CD4-positive, alpha-beta T cell treated with Interleukin-6 at 100 ng/mL for 8 hours (primary cell): ENCODE measurements around the gene CALML5.

Experiments
- DNase-seq: peaks from one replicate; pipeline ENCODE4 v3.0.0-alpha.2; 2020; ENCODE audit warnings: mixed read lengths, low spot score

The CALML5 gene

DNA sequence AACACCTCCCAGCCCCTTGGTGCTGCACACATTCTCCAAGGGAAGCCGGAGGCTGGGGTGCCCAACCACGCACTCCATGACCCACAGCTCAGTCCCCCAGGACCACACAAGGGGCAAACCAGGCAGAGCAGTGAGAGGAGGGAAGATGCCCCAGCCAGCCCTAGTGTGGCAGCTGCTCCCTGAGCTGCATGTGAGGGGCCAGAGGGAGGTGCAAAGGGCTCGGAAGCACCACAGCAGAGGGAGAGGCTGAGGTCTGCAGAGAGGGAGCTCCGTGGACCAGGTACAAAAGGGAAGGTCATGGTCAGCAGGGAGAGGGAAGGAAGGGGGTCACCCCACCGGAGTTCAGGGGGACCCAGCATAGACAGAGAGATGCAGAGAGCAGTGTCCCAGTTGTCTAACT is 1.5 kb upstream of the CALML5 start:
- DNase-seq = no peak

DNA sequence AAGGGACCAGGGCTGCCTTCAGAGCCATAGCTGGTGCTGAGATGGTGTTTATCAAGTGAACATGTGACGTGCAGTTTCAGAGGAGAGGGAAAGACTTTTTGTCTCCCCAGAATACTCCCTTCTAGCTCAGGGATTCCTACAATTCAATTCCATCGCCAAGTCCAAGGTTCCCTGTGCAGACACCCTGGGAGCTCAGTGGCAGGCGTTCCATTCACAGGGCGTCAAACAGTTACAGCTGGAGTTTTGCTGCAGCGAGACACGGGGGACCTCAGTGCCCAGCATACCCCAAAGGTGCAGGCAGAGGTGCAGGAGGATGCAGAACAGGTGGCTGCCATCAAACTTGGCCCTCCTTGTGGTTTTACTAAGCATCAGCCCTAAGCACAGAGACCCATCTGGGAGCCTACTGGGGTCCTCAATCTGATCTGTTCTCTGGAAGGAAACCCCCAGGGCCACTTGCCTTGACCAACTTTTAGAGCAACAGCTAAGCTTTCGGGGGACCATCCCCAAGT is 846 bp upstream of the CALML5 start:
- DNase-seq = no peak

DNA sequence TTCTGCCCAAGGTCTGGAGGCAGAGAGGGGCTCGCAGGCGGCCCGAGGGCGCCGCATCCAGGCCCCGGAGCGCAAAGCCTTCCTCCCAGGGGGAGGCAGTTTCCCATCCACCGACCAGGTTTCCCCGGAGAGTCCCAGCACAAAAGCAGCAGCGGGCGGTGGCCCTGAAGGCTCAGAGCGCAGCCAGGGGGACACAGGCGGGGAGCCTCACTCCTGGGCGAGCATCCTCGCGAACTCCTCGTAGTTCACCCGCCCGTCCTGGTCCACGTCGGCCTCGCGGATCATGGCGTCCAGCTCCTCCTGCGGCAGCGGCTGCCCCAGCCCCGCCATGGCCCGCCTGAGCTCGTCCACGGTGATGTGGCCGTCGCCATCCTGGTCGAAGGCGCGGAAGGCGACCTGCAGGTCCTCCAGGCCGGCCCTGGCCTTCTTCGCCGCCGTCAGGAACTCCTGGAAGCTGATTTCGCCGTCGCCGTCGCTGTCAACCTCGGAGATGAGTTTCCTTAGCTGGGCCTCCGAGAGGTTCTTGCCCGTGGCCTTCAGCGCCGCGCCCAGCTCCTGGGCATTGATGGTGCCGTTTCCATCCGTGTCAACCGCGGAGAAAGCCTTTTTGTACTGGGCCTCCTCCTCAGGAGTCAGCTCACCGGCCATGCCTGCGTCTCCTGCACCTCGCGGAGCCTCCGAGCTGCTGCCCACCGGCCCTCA is 428 bp downstream of the CALML5 start:
- no peak for DNase-seq

GRCh38 chr10:5497948-5498730 is 1.2 kb downstream of the CALML5 start:
- no peak for DNase-seq

- no peak for DNase-seq
Measured at GRCh38 chr10:5497289-5497688, 2.1 kb downstream of the CALML5 start.

DNA sequence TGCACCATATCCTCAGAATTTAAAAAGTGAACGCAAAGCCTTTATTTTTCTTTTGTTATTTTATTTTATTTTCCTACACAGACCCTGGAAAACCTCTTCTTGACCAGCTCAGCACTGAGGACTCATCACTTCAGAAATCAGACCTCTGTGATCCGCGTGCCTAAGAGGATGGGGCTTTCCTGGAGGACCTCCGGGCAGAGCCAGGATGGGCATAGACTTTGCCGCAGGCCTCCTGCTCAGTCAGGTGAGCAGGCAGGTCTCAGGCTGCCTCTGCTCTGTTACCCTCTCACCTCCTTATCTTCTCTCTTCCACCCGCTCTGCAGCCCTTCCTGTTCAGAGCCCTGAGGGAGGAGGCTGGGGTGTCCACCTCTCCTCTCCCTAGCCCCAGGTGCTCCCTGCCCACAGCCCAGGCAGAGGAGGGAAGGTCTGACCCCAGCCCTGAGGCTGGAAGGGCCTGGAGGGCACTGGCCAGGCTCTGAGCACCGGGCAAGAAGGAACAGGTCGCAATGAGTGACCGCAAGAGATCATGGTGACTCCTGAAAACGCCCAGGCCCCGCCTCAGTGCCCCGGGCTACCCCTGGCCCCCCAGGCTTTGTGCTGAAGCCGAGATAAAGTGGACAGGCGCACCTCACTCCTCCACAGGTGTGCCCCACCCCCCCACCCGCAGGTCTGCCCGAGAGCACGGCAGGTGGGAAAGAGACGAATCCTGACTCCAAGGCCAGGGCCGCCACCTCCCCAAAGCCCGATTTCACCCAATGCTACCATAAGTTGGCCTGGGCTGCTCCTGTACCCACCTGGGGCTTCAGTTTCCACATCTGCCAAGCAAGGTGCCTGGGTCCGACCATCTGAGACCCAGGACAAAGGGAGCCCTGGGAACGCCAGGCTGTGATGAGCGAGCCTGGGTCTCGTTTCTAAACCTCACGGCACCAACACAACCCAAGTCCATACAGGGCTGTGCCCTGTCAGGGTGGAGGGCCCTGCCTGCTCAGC is 2.8 kb downstream of the CALML5 start:
- DNase-seq = no peak

DNA sequence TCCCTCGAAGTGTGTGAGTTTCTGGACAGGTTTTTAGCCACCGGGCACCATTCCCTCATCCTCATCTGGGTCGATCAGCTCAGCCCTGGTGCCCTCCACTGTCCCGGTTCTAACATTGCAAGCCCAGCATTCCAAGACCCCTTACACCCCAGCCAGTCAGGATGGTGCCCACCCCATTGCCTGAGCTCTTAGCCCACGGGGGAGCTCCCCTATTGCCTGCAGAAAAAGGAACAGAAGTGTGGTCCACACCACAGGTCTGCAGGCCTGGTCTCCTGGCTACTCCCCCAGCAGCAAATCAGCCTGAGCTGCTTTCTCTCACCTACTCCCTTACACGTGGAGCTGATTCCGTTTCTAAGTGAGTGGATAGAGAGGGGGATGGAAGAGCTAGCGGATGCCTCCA is 4.8 kb downstream of the CALML5 start:
- DNase-seq = no peak

- no peak for DNase-seq
Measured at GRCh38 chr10:5493691-5494090, 5.7 kb downstream of the CALML5 start.

DNA sequence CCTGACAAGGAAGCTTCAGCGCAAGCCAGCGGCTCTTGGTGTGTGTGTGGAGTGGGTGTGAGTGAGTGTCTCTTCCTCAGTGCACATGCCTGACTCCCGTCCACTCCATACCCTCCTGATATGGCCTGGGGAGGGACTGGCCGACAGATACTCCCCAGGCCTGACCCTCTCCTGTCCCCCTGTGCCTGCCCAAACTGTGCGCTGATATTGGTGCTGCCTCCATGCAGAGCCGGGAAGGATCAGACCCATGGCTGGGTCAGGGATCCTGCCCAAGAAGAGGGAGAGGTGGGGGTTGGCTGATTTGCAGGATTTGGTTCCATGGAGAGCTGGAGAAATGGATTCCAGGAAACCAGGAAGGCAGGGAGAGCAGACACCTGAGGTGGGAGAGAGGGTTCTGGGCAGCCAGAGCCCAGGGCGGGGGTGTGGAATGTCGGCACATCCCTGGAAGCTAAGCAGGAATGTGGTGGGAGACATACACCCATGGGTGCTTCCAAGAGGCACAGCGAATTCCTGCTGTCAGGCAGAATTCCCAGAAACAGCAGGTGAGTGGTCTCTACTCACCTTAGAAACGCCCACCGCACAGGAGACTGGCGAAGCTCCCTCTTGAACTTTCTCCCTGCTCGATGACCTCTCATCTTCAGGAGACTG is 6.3 kb downstream of the CALML5 start:
- no peak for DNase-seq

DNA sequence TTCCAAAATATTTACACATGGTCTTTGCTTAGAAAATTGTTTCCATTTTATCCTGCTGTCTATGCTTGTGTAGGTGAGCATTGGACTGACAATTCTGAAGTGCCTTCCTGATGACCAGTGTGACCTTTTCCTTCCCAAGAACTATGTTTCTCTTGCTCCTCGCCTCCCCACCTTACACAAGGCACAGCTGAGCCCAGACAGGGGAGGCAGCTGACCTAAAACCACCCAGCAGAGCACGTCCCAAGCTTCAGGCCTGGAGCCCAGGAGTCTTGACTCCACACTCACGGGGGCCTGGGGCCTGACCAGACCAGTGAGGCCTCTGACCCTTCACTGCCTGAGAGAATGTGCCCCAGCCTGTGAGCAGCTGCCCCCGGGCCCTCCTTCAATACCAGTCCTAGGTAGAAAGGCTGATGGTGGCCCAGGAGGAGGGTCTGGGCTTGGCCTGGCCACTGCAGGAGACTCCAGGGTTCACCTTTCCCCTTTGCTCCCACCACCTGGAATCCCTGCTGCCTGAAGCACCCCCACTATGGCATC is 7.0 kb downstream of the CALML5 start:
- no peak for DNase-seq

DNA sequence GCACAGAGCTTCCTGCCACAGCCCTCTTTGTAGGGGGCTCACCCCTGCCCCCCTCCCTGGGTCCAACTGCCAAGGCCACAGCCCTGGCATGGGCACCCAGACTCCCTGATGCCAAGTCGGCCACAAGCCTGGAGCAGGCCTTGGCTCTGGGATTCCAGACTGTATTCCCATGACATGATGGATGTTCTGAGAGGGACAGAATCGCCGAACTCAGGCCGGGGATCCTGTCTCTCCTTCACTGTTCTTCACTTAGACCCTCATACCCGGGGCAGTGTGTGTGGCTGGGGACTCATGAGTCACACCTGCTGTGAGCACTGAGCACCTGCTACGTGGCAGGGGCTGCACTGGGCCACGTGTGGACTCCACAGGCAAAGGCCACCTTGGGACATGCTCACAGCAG is 7.9 kb downstream of the CALML5 start:
- DNase-seq = no peak

DNA sequence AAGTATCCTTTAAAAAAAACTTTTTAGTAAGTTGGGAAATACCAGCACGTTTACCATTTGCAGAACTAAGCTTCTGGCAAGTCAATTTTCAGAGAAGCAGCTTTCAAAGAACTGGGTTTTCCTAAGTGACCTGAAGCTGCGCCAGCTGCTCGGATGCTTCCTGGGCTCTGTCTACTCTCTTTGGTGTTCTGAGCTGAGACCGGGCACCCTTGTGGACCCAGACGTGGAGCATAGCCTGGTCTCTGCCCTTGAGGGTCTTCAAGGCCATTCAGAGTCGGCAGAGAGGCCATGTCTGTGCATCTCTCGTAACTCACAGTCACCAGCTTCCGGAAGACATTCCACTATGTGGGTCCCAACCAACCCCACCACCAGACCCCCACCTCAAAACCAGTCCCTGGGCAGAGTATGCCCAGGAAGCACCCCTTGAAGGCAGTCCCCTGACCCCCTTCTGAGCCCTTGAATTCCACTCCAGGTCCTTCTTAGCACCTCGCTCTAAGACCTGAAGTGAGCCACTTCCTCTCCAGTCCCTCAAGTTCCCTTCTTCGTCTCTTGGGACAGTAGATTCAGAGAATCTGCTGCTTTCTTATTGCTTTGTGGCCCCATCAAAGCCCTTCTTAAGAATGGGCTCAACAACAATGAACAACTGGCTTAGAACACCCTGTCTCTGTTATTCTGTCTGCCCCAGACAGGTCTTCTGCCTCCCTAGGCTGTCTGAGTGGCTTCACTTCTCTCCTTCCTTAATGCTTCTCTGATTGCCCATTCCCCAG is 8.5 kb downstream of the CALML5 start:
- no peak for DNase-seq

DNA sequence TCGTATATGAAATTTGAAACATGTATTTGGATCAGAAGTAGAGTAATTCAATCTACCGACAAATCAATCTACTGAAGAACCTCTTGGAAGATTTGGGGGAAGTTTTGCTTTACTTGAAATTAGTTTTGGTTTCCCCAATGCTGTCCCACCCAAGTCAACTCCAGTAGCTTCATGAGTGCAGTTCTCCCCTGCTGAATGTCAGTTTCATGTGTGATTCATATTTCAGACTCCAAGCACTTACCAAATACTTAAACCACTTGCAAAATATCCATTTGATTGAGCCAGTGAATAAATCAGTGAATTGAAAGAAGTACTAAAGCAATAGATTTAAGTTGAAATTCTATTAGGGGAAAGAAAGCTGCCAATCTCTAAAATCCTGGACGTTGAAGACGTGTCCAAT is 9.3 kb downstream of the CALML5 start:
- no peak for DNase-seq

GRCh38 chr10:5488272-5489161 is 10.9 kb downstream of the CALML5 start:
- DNase-seq = no peak

GRCh38 chr10:5486853-5487235 is 12.5 kb downstream of the CALML5 start:
- DNase-seq = no peak

DNA sequence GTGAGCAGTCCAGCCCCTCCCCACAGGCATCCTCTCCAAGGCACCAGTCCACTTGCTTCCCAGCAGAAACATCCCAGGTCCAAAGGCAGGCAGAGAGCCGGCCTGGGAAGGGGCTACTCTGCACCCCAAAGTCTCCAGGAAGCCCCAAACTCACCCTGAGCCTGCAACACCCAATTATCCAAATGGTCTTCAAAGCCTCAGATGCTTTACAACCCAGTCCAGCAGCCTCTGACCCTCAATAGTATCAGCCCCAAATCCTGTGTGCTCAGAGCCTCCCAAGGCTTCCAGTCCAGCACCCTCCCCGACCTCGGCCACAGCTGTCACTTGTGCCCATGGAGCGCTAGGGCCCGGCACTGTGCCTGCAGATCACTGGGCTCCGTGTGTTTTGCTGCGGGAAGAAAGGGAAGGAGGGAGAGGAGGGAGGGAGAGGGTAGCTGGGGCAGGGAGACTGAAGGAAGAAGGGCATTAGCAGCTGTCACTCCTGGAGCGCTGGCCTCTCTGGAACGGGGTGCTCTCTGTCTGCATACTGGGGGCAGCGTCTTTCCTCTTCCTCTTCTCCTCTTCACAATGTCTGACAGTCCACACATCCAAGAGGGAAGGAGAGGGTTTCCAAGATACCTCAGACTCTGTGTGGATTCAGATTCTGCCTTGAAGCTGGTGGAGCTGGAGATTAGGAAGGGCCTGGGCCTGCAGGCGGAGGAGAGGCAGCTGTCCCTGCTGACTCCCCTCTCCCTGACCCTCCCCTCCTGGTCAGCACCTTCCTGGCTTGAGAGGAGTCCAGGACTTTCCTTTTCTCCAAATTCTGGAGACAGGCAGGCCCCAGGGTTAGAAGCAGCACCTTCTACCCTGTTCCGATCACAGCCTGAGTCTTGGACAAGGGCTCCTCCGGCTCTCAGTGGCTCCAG is 13.2 kb downstream of the CALML5 start:
- DNase-seq = no peak

- DNase-seq = no peak
Measured at GRCh38 chr10:5485290-5485689, 14.1 kb downstream of the CALML5 start.

- no peak for DNase-seq
Measured at GRCh38 chr10:5484205-5484604, 15.2 kb downstream of the CALML5 start.

GRCh38 chr10:5482016-5482415 is 17.4 kb downstream of the CALML5 start:
- no peak for DNase-seq
